ENCODE measurements around the gene PYGL. TPM values are rescaled to one million over a fixed set of nuclear protein-coding genes. Genes with fewer than 3 reads are reported as not detected.
A peak's percentile ranks its signal among the peaks of the same experiment; 100 is the strongest.

The PYGL gene
- total RNA-seq, 1 donor from 2014 or later, result 11.1 TPM

DNA sequence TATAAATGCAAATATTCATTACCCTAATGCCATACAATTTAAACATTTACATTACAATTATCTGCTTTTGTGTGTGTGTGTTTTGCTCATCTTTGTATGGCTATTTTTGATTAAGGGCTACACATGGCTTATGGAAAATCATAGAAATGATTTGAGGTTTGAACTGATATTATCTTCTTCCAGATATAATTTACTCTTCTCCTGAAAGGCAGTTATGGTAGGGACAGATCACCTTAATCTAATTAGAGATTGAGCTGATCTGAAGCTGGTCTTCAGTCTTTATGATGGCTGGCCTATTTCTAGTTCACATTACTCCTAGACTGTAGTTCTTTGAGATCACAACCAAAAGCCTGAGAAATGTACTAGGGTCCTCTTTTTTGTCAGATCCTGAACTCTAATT is 56.8 kb downstream of the PYGL start:
- intact Hi-C loops (cut with DNase I), result no loop called here
- no peak for DNase-seq (ENCODE audit: low spot score)

GRCh38 chr14:50883827-50884197 is 60.5 kb downstream of the PYGL start:
- intact Hi-C loops (cut with DNase I), result no loop called here
- no peak for DNase-seq (ENCODE audit: low spot score)

GRCh38 chr14:50882932-50883826 is 61.1 kb downstream of the PYGL start:
- intact Hi-C loops (cut with DNase I), result no loop called here
- no peak for DNase-seq (ENCODE audit: low spot score)

- intact Hi-C loops (cut with DNase I), result no loop called here
Measured at GRCh38 chr14:50875359-50876070, 68.8 kb downstream of the PYGL start.

DNA sequence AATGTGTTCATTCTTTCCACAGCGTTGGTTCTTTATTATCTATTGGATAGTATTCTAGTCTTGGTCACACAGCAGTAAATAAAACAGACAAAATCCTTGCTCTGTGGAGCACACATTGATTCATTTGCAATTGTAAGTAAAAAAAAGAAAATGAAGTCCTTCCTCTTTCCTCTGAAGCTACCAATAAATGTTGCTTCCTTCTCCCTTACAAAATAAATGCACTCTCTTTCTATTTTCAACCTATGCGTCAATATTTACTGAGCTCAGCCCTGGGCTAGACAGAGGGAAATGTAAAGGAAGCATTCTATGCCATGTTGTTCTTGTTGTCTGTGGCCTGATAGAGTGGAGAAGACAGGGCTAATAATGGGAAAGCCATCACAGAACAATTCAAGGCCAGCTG is 69.5 kb downstream of the PYGL start:
- intact Hi-C loops (cut with DNase I), result no loop called here
- no peak for DNase-seq (ENCODE audit: low spot score)

More at GRCh38 chr14:50875359-50876070, 68.8 kb downstream of the PYGL start:
- no peak for DNase-seq (ENCODE audit: low spot score)

- intact Hi-C loops (cut with DNase I), result no loop called here
Measured at GRCh38 chr14:50871914-50872732, 72.2 kb downstream of the PYGL start, which contains the start of gene ABHD12B. ABHD12B (plus strand) TSS chr14:50872053; CDS start chr14:50872175, 122 bp downstream.

GRCh38 chr14:50871228-50871627 is 73.1 kb downstream of the PYGL start:
- no peak for DNase-seq (ENCODE audit: low spot score)
- intact Hi-C loops (cut with DNase I), result no loop called here

More at GRCh38 chr14:50871914-50872732, 72.2 kb downstream of the PYGL start, which contains the start of gene ABHD12B:
- DNase-seq (ENCODE audit: low spot score), result no peak

DNA sequence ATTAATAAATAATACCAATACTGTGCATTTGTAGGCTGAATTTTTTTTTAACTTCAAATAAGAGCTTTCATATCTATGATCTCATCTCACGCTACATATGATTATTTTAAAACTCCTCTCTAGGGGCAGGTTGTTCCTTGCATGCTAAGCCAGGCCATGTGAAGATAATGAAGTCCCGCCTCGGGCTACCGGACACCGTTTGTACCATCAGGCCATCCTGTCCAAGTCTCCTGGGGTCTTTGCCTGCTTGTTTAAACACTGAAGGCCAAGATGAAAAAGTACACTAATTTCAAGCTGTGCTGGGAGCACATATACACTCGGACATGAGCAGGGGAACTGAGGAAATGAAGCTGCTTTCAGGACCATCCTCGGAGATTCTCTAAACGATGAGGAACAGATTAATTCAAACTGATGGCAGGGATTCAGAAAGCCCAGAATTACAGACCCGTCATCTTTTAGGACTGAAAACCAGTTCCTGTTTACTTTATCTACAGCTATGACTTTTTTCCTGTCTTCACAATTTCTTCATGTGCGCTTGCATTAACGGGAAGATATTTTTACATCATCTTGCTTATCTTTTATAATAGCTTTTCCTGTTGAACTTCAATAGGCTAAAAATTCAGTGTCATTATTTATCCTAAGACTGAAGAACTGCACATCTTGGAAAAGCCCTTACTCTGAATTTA is 78.7 kb downstream of the PYGL start:
- DNase-seq (ENCODE audit: low spot score), result no peak
- intact Hi-C loops (cut with DNase I), result no loop called here

DNA sequence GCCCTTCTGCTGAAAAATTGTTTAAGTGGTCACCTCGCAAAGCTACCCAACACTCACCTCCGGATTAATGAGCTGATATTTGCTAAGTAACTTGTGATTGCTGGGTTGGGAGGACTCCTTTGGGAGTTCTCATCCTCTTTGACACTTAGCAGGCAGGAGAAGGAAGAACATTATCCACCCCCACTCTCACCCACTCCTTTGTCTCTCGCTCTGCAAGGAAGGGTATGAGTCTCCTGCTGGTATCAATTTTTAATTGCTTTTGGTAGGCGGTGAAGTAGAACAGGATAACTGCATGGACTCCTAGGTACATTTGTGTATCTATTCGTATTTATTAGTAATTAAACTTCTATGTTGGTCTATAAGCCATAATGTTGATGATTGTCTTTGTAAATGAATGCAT is 79.3 kb downstream of the PYGL start:
- intact Hi-C loops (cut with DNase I), result loop anchor here (5.0 kb wide), 2 partner anchors 78 to 268 kb away; no protein-coding TSS in a partner anchor
- DNase-seq (ENCODE audit: low spot score), result no peak

DNA sequence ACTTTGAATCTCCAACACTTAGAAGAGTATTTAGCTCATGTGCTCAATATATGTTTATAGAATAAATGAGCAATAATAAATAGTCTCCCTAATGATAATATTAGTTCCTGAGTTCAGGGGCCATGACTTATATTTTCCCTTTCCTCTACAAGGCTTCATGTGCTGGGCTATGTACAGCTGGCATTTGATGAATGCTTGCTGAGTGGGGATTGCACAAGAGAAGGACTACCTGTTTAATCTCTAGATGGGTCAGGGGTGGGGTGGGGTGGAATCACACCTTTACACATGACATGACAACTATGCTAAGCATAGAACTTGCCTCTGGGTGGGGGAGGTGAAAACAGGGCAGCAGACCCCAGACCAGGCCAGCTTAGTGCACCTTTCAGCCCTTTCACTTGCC is 80.0 kb downstream of the PYGL start:
- intact Hi-C loops (cut with DNase I), result loop anchor here (5.0 kb wide), 2 partner anchors 77 to 267 kb away; no protein-coding TSS in a partner anchor
- DNase-seq (ENCODE audit: low spot score), result no peak

DNA sequence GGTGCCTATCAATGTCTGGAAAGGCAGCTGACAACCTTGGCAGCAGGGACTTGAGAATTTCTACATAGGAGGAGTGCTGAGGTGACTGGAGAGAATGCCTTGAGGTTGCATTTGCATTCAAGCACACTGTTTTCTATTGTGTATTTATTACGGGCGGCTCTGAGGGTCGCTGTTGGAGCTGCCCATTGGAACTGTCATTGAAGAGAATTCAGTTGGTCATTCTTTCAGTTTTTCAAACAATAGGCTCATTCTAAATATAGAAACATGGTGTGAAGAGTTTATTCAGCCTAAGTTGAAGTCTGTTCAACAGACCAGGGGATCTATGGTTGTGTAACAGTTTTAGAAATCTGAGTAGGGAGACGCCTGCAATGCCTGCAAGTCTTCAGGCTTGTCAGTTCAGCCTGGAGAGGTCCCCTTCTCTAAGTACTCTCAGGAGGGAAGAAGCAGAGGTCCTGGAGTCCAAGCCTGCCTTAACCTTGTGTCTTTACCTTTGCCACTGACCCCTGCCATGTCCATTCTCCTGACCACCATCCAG is 82.2 kb downstream of the PYGL start:
- intact Hi-C loops (cut with DNase I), result loop anchor here (5.0 kb wide), 2 partner anchors 75 to 265 kb away; no protein-coding TSS in a partner anchor

GRCh38 chr14:50860478-50861086 is 83.7 kb downstream of the PYGL start:
- peak; percentile 87 for DNase-seq (ENCODE audit: low spot score)
- intact Hi-C loops (cut with DNase I), result loop anchor here (5.0 kb wide), 2 partner anchors 73 to 263 kb away; no protein-coding TSS in a partner anchor

More for the DNA sequence above, 82.2 kb downstream of the PYGL start:
- no peak for DNase-seq (ENCODE audit: low spot score)

DNA sequence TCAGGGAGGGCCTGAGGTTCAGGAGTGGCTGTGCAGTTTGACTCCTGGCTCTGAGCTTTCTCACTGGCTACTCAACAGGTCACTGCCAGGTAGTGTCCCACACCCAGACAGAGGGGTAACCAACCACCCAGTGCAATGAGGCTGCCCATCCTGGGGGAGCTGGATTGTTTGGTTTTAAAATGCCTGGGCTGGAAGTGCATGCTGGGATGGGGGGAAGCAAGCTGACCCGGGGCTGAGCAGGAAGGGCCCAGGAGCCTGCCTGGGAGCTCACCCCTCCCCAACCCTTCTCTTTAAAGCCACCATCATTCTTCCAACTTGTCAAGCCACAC is 85.0 kb downstream of the PYGL start:
- intact Hi-C loops (cut with DNase I), result loop anchor here (1.0 kb wide), 1 partner anchor 28 kb away; the partner anchor contains the start of gene NIN
- DNase-seq (ENCODE audit: low spot score), result no peak

DNA sequence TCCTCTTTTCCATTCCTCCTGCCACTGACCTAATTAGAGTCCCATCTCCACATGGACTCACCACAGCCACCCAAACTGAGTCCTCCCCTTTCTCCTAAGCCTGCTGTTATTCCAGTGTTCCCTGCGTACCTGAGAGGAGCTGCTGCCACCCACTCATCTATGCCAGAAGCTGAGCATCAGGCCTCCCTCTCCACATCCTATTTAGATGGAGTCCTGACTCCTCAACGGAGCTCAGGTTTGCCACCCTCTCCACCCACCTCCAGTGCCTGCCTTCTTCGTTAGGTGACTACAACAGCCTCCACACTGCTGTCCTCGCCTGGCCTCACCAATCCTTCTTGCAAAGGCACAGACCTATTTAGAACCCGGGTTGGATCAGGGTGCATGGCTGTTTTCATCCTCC is 87.6 kb downstream of the PYGL start:
- intact Hi-C loops (cut with DNase I), result no loop called here
- DNase-seq (ENCODE audit: low spot score), result no peak

DNA sequence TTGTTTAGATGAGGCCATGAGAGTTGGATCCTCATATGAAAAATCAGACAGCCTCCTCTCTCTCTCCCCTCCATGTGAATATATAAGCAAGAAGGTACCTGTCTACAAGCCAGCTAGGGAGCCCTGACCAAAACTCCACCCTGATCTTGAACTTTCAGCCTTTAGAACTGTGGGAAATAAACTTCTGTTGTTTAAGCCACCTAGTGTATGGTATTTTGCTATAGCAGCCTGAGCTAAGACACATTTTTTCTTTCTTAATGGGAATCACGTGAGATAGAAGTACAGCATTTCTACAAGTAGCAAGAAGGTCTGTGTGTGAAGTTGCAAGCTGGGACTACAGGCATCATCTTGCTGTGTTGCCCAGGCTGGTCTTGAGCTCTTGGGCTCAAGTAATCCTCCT is 88.7 kb downstream of the PYGL start:
- intact Hi-C loops (cut with DNase I), result no loop called here
- no peak for DNase-seq (ENCODE audit: low spot score)
